SK-N-SH (cell line): ENCODE results near the gene PAPOLB. TPM values are rescaled to one million over a fixed set of nuclear protein-coding genes. Genes with fewer than 3 reads are reported as not detected.

Experiments
- CTCF ChIA-PET: fragments of 300-600, 350-600 bp; formaldehyde crosslinking; extraction: SDS; loops from one replicate; lab custom pipeline; 2021; lab: Yijun Ruan, JAX
- POLR2A ChIA-PET: fragments of 350-600 bp; sonication (Branson Sonifier 250); formaldehyde crosslinking; extraction: SDS; loops from one replicate; lab custom pipeline; 2020; ENCODE audit warnings: antibody characterized with exemption, inconsistent platforms; lab: Yijun Ruan, JAX
- DNase-seq: peaks from one replicate; pipeline ENCODE4 v3.0.0; 2012
- H2AFZ ChIP-seq: fragments of 200-600 bp; sonication (generic); 2 replicates; pipeline ENCODE4 v1.8.1; 2016; ENCODE audit warnings: antibody characterized with exemption, mild to moderate bottlenecking, low read depth
- H3F3A ChIP-seq: fragments of 200-600 bp; sonication (generic); replicated peaks from 2 replicates; pipeline ENCODE3; 2016; ENCODE audit warnings: antibody characterized with exemption, mild to moderate bottlenecking; ENCODE audit not compliant: insufficient read depth
- H3K27ac ChIP-seq, 2 experiments: fragments of 200-500 bp in 1 of 2; fragments of 200-600 bp in 1 of 2; sonication (Bioruptor generic) in 1 of 2; sonication (generic), shearing (Covaris generic) in 1 of 2; 2 replicates each; pipeline versions ENCODE4 v1.5.1 to v1.6.1; 2014 to 2016; ENCODE audit warnings: low read depth in 2 of 2, inconsistent platforms in 1 of 2, low read length in 1 of 2, mild to moderate bottlenecking in 1 of 2, mixed read lengths in 1 of 2
- H3K27me3 ChIP-seq: fragments of 200-600 bp; sonication (generic), shearing (Covaris generic); 2 replicates; pipeline ENCODE4 v1.6.1; 2016; ENCODE audit warnings: mixed run types; ENCODE audit not compliant: insufficient read depth
- H3K36me3 ChIP-seq, 2 experiments: fragments of 200-500 bp in 1 of 2; fragments of 200-600 bp in 1 of 2; sonication (Bioruptor generic) in 1 of 2; sonication (generic) in 1 of 2; replicated peaks in 1 of 2; 2 replicates each; pipeline versions ENCODE3 to v1.5.1; 2014 to 2016; ENCODE audit warnings: low read length in 1 of 2, mild to moderate bottlenecking in 1 of 2; ENCODE audit not compliant: insufficient read depth in 2 of 2, control insufficient read depth in 1 of 2
- H3K4me1 ChIP-seq, 2 experiments: fragments of 200-500 bp in 1 of 2; fragments of 200-600 bp in 1 of 2; sonication (Bioruptor generic) in 1 of 2; sonication (generic), shearing (Covaris generic) in 1 of 2; 2 replicates each; pipeline versions ENCODE4 v1.5.1 to v1.6.1; 2014 to 2016; ENCODE audit warnings: low read depth in 1 of 2, low read length in 1 of 2, mixed run types in 1 of 2; ENCODE audit not compliant: insufficient read depth in 2 of 2, control insufficient read depth in 1 of 2
- H3K4me2 ChIP-seq: fragments of 200-600 bp; sonication (generic), shearing (Covaris generic); 2 replicates; pipeline ENCODE4 v1.6.1; 2017; ENCODE audit warnings: mixed run types
- H3K4me3 ChIP-seq, 2 experiments: fragments of 200-500 bp in 1 of 2; fragments of 200-600 bp in 1 of 2; sonication (Bioruptor generic) in 1 of 2; sonication (generic), shearing (Covaris generic) in 1 of 2; 2 replicates each; pipeline versions ENCODE4 v1.5.1 to v1.8.1; 2014 to 2016; ENCODE audit warnings: low read depth in 2 of 2, inconsistent platforms in 1 of 2, low read length in 1 of 2, mild to moderate bottlenecking in 1 of 2, mixed read lengths in 1 of 2, moderate library complexity in 1 of 2
- H3K79me2 ChIP-seq: fragments of 200-600 bp; sonication (generic); 2 replicates; pipeline ENCODE4 v1.8.1; 2017; ENCODE audit warnings: mild to moderate bottlenecking; ENCODE audit not compliant: insufficient read depth
- H3K9ac ChIP-seq: fragments of 200-600 bp; sonication (generic); 2 replicates; pipeline ENCODE4 v1.6.1; 2017; ENCODE audit warnings: mixed run types
- H3K9me2 ChIP-seq: fragments of 200-600 bp; sonication (generic); 2 replicates; pipeline ENCODE4 v1.6.1; 2017; ENCODE audit warnings: mixed run types
- H3K9me3 ChIP-seq: fragments of 200-600 bp; sonication (generic); 2 replicates; pipeline ENCODE4 v1.6.1; 2017; ENCODE audit warnings: mixed run types, mild to moderate bottlenecking, moderate library complexity
- H4K20me1 ChIP-seq: fragments of 200-600 bp; sonication (generic); 2 replicates; pipeline ENCODE4 v1.6.1; 2017; ENCODE audit warnings: mild to moderate bottlenecking, mixed run types; ENCODE audit not compliant: insufficient read depth
- ELF1 ChIP-seq: IDR thresholded peaks from 2 replicates; pipeline ENCODE4 v1.4.0; 2012
- EP300 ChIP-seq, 2 experiments: IDR thresholded peaks; 2 replicates each; pipeline versions ENCODE4 v1.4.0 to v1.6.1; 2012; ENCODE audit warnings: borderline replicate concordance in 1 of 2, low read depth in 1 of 2, low read length in 1 of 2
- EZH2phosphoT487 ChIP-seq: fragments of 200-600 bp; sonication (generic); IDR thresholded peaks from 2 replicates; pipeline ENCODE4 v1.6.1; 2017; ENCODE audit warnings: low read depth, mixed run types, mild to moderate bottlenecking, antibody characterized with exemption, moderate library complexity, borderline replicate concordance
- FOSL2 ChIP-seq: IDR thresholded peaks from 2 replicates; pipeline ENCODE4 v1.4.0; 2012; ENCODE audit warnings: low read depth, mild to moderate bottlenecking, moderate library complexity, borderline replicate concordance
- FOXM1 ChIP-seq: IDR thresholded peaks from 2 replicates; pipeline ENCODE4 v1.4.0; 2012; ENCODE audit warnings: low read depth, mild to moderate bottlenecking
- GATA2 ChIP-seq: sonication (generic); formaldehyde crosslinking; IDR thresholded peaks from 2 replicates; pipeline ENCODE4 v1.5.0; 2020; ENCODE audit warnings: mild to moderate bottlenecking, missing genetic modification reagents
- MXI1 ChIP-seq: IDR thresholded peaks from 2 replicates; pipeline ENCODE4 v1.6.1; 2012; ENCODE audit warnings: mild to moderate bottlenecking, low read depth, low read length, improper control_type of control experiment
- NRF1 ChIP-seq: IDR thresholded peaks from 2 replicates; pipeline ENCODE4 v1.6.1; 2012; ENCODE audit warnings: low read depth, mild to moderate bottlenecking, low read length
- RAD21 ChIP-seq: IDR thresholded peaks from 2 replicates; pipeline ENCODE4 v1.6.1; 2012; ENCODE audit warnings: mild to moderate bottlenecking, low read length
- RCOR1 ChIP-seq: fragments of 150-350 bp; IDR thresholded peaks from 2 replicates; pipeline ENCODE4 v1.6.1; 2017; ENCODE audit warnings: antibody characterized with exemption, low read length
- RFX5 ChIP-seq: IDR thresholded peaks from 2 replicates; pipeline ENCODE4 v1.6.1; 2012; ENCODE audit warnings: mild to moderate bottlenecking, improper control_type of control experiment, low read length
- RXRA ChIP-seq: IDR thresholded peaks from 2 replicates; pipeline ENCODE4 v1.4.0; 2012; ENCODE audit warnings: low read depth, mild to moderate bottlenecking, borderline replicate concordance
- SIN3A ChIP-seq: IDR thresholded peaks from 2 replicates; pipeline ENCODE4 v1.6.1; 2012; ENCODE audit warnings: low read depth, mild to moderate bottlenecking, low read length, moderate library complexity, borderline replicate concordance
- SMC3 ChIP-seq: IDR thresholded peaks from 2 replicates; pipeline ENCODE4 v1.6.1; 2012; ENCODE audit warnings: low read depth, low read length, improper control_type of control experiment
- TCF12 ChIP-seq: IDR thresholded peaks from 2 replicates; pipeline ENCODE4 v1.4.0; 2012
- TEAD4 ChIP-seq: IDR thresholded peaks from 2 replicates; pipeline ENCODE4 v1.4.0; 2012; ENCODE audit warnings: mild to moderate bottlenecking, borderline replicate concordance; ENCODE audit not compliant: insufficient read depth
- WGBS: methylation state at CpG from one replicate; pipeline ENCODE4 v1.1.6; 2017; ENCODE audit warnings: low lambda C conversion rate; 5-methylcytosine and 5-hydroxymethylcytosine counted together
- polyA plus RNA-seq, 3 experiments: library from polyadenylated mRNA; depleted of rRNA; stranded (reverse); fragments of >200 nt; gene quantifications; 2 replicates each; pipeline ENCODE4 v1.2.3, GENCODE V29; 2012
- TF ChIP-seq, protein P1 (sequence below): IDR thresholded peaks from 2 replicates; pipeline ENCODE4; 2012
- TF ChIP-seq, protein P2 (sequence below): IDR thresholded peaks from 2 replicates; pipeline ENCODE4 v1.4.0; 2012; ENCODE audit warnings: low read depth, borderline replicate concordance
- TF ChIP-seq, protein P3 (sequence below): IDR thresholded peaks from 2 replicates; pipeline ENCODE4 v1.6.1; 2012; ENCODE audit warnings: mild to moderate bottlenecking, low read depth, low read length, moderate library complexity
- TF ChIP-seq, protein P4 (sequence below): IDR thresholded peaks from 2 replicates; pipeline ENCODE4 v1.4.0; 2012; ENCODE audit warnings: low read depth

Gene PAPOLB
- polyA plus RNA-seq, 1 of the 3 experiments (the other 2 are of a cell fraction), result not detected

DNA sequence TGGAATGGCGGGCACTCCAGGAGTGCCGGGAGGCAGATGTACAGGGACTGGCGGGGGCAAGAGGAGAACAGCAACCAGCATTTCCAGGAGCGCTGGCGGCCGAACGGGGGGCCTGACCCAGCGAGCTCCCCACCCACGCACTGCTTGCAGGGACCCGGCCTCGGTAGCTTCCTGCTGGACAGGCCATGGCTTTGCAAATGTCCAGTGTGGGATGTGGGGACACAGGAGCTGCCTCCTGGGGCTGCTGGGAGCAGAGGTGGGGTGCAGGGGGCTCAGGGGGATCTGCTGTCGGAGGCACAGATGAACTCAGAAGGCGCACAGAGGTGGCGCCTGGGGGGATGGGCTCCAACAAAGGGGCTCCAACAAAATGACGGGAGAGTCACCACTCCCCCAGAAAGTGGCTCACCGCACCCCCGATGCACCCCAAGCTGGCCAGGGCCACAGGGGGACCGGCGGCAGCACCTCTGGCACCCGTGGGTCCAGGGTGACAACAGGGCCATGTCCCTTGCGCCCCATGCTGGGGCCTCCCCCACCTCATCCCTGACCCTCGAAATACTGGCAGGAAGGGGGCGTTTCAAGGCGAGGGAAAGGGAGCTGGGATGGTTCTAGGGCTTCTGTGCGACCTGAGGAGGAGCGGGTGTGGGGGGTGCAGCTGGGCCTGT lies 45.3 kb downstream of the PAPOLB start (continued):
- TF ChIP-seq, protein P1, sequence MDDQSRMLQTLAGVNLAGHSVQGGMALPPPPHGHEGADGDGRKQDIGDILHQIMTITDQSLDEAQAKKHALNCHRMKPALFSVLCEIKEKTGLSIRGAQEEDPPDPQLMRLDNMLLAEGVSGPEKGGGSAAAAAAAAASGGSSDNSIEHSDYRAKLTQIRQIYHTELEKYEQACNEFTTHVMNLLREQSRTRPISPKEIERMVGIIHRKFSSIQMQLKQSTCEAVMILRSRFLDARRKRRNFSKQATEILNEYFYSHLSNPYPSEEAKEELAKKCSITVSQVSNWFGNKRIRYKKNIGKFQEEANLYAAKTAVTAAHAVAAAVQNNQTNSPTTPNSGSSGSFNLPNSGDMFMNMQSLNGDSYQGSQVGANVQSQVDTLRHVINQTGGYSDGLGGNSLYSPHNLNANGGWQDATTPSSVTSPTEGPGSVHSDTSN, result no peak
- TF ChIP-seq RXRA (no peak), RCOR1 (no peak), RAD21 (no peak), RFX5 (no peak), MXI1 (no peak), EZH2phosphoT487 (no peak), SIN3A (no peak), GATA2 (CRISPR knock-in tag) (no peak)
- TF ChIP-seq, protein P2, sequence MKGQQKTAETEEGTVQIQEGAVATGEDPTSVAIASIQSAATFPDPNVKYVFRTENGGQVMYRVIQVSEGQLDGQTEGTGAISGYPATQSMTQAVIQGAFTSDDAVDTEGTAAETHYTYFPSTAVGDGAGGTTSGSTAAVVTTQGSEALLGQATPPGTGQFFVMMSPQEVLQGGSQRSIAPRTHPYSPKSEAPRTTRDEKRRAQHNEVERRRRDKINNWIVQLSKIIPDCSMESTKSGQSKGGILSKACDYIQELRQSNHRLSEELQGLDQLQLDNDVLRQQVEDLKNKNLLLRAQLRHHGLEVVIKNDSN, result no peak

DNA sequence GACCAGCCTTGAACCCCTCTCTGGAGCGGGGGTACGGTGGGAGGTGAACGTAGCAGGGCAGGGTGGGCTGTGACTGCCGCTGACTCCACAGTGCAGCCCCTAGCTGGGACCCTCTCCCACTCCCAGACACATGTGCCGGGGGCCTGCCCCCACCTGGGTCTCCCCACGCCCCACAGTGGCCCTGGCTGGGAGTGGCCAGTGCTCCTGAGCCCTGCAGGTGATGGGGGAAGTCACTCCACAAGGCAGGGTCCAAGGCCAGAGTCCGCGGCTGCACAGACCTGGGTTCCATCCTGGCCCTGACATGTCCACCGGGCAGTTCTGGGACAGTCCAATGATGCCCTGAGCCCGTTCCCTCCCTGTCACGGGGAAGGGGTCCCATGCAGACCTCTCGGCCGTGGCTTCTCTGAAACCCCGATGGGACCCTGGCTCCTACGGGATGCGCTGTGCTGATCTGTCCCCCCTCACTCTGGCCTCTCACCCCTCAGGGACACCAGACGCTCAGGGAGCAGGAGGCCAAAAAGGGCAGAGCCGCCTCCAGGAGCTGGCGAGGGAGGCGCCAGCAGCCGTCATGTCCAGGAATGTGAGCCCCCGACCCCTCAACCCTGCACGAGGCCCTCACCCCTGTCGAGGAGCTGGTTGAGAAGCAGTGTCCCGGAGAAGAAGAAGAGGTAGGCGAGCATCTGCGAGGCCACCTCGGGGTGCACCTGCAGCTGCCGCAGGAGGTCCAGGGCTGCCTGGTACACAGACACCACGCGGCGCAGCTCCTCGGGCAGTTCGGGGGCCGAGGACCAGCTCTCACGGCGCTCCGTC lies 46.0 kb downstream of the PAPOLB start:
- WGBS, result 92% methylated on average over 28 of the region's 38 CpGs
- Histone ChIP-seq H3K4me3 (no peak overlapping the region), H3K4me2 (no peak overlapping the region), H4K20me1 (no peaks in the 10 kb centered on the region), H3K9me3 (no peaks in the 10 kb centered on the region), H3F3A (no peaks in the 10 kb centered on the region), H3K79me2 (no peaks in the 10 kb centered on the region), H3K27ac (no peak overlapping the region), H3K9ac (no peak overlapping the region), H3K27me3 (no peaks in the 10 kb centered on the region), H3K9me2 (no peaks in the 10 kb centered on the region), H3K36me3 (no peaks in the 10 kb centered on the region), H2AFZ (no peak overlapping the region)
- DNase-seq, result peak; percentile 39
- CTCF ChIA-PET, result interaction anchor here (0.9 to 6.6 kb wide), 4 partner anchors 14 to 324 kb away, joined by 3 to 38 read pairs (median 22); partner anchors contain the start of gene RADIL
- TF ChIP-seq EP300 (IDR thresholded peaks at IDR 0.05; ENCODE audit: borderline replicate concordance in 1 of 2, low read depth in 1 of 2, low read length in 1 of 2) (no peak), TCF12 (no peak), NRF1 (no peak), TEAD4 (no peak), SMC3 (no peak), FOSL2 (no peak), FOXM1 (no peak), ELF1 (no peak), GATA2 (CRISPR knock-in tag) (no peak), RCOR1 (no peak)
- TF ChIP-seq, protein P3, sequence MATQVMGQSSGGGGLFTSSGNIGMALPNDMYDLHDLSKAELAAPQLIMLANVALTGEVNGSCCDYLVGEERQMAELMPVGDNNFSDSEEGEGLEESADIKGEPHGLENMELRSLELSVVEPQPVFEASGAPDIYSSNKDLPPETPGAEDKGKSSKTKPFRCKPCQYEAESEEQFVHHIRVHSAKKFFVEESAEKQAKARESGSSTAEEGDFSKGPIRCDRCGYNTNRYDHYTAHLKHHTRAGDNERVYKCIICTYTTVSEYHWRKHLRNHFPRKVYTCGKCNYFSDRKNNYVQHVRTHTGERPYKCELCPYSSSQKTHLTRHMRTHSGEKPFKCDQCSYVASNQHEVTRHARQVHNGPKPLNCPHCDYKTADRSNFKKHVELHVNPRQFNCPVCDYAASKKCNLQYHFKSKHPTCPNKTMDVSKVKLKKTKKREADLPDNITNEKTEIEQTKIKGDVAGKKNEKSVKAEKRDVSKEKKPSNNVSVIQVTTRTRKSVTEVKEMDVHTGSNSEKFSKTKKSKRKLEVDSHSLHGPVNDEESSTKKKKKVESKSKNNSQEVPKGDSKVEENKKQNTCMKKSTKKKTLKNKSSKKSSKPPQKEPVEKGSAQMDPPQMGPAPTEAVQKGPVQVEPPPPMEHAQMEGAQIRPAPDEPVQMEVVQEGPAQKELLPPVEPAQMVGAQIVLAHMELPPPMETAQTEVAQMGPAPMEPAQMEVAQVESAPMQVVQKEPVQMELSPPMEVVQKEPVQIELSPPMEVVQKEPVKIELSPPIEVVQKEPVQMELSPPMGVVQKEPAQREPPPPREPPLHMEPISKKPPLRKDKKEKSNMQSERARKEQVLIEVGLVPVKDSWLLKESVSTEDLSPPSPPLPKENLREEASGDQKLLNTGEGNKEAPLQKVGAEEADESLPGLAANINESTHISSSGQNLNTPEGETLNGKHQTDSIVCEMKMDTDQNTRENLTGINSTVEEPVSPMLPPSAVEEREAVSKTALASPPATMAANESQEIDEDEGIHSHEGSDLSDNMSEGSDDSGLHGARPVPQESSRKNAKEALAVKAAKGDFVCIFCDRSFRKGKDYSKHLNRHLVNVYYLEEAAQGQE, result no peak
- TF ChIP-seq, protein P2, result no peak
- TF ChIP-seq, protein P4, sequence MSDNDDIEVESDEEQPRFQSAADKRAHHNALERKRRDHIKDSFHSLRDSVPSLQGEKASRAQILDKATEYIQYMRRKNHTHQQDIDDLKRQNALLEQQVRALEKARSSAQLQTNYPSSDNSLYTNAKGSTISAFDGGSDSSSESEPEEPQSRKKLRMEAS, result no peak
- TF ChIP-seq, all 33 proteins: peak for 0
- POLR2A ChIA-PET, result no interaction called here
- no peaks in the 10 kb centered on the region for H3K4me1 ChIP-seq
